HG03354 (cell line): ENCODE measurements around the gene PPP1R1B.
"Not testable (repeated sequence)": the region's sequence is repeated elsewhere in the genome, so short reads cannot be mapped to it uniquely, and the experiment has no call there.

Source experiments
- ATAC-seq: cut with Tn5 transposase; IDR thresholded peaks from one replicate; pipeline ENCODE4 v1.9.1; 2021; ENCODE audit warnings: mild to moderate bottlenecking; ENCODE audit not compliant: unreplicated experiment, poor library complexity, severe bottlenecking

PPP1R1B gene

DNA sequence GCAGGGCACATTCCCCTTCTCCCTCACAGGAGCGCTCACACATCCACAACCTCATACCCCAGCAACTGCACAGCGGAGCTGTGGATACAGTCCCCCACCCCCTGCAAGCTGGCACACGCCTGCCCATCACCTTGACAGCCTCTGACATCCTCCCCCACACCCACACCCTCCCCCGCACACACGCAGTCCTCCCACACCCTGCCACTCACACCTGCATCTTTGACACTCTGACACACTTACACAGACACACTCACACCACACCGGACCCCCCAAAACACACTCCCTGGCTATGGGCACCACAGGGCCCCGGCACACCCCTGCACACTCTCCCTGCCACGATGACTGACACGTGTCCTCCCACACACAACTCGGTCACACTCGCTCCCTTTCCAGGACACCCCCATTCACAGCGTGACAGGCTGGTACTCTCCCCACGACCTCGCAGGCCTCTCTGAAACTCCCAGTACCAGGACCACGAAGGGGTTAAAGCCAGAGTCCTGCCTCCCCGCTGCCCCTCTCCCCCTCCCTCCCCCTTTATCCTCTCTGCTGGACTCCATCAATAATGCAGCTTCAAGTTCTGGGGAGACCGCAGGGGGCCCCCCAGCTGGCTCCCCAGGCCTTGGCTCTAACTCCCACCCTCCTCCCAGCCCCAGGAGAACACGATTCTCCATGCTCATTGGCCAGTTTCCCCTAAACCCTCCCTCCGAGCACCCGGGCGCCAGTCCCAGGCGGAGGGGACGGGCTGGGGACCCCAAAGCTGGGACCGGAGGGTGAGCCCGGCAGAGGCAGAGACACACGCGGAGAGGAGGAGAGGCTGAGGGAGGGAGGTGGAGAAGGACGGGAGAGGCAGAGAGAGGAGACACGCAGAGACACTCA lies at the start of gene PPP1R1B:
TSS of gene PPP1R1B (plus strand) at position 782 of the 876 bp plus-strand sequence. CDS start 441 bp downstream, outside the sequence.
- no peak for ATAC-seq

DNA sequence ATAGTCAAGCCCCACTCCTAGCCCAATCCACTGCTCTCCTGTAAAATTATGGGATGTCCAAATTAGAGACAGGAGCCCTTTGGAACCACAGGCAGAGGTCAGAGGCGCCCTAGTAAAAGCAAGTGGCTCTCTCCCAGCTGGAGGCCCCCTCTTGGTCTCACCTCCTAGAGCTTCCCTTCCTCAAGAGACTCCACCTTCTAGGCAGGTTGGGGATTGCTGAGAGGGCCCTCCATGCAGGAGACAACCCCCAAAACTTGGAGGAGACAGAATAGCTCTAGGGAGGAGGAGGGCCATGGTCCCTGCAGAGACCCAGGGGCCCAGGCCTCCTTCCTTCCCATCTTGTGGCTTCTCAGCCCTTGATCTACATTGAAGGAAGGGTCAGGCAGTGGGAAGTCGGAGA lies 48.5 kb upstream of the PPP1R1B start:
- ATAC-seq, result no peak

DNA sequence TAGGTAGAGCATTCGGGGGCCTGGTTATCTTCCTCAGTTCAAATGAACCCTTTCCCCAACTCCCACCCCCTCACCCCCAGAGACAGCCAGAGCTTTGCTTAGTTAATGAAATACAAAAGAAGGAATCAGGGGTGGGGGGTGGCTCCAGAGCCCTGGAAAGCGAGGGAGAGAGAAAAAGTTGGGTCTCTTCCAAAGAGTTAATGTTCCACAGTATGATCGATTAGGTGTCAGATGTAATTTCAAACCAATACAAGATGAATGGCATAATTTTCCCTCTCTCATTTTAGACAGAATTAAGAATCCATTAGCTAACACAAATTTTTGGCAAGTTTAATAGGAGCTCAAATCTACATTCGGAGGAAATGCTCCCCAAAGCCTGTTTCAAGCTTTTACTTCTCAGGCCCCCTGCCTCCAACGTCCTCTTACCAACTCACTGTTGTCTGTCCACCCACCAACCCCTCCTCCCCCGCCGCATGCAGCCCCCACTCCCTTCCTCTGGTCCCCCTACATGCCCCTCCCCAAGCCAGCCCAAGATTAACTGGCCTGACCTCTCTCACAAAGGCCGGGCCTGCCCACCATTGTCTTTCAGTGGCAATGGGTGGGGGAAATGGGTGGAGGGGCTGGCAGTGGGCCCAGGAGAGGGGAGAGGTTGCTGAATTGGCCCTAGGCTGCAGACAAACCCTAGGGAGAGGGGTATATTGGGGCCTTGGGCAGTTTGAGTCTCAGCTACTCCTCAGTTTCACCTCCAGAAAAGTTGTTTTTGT lies 47.3 kb upstream of the PPP1R1B start:
- no peak for ATAC-seq

DNA sequence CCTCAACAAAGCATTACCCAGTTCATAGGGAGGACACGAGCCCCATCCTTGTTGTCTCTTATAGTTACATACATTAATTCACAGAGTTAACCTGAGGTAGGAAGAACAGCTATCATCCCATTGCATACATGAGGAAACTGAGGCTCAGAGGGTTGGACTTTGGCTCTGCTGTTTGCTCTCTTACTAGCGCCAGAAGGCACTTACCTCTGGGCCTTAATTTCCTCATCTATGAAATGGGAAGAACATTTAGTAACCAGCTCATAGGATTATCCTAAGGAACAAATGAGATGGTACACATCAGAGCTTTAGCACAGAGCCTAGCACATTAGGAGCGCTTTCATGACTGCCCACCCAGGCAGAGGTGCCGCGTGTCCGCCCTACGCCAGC lies 46.7 kb upstream of the PPP1R1B start:
- ATAC-seq, result no peak

DNA sequence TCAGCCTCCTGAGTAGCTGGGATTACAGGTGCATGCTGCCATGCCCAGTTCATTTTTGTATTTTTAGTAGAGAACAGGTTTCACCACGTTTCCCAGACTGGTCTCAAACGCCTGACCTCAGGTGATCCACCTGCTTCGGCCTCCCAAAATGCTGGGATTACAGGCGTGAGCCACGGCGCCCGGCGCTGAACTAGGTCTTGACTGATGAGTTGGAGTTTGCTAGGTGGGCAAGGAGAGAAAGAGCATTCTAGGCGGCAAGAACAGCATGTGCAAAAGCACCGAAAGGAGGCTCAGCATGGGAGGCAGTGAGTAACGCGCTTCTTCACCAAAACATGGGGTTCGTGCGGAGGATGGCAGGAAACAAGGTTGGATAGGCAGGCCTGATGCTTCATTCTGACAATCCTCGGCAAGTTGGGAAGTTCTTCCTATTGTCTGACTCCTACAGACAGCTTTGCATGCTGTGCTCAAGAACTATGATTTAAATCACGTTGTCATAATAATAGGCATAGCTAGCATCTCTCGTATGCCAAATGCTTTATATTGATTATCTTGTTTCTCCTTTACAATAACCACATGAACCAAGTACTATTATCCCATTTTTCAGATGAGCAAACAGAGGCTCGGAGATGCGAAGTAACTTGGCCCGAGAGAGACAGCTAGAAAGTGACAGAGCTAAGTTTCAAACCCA lies 45.5 kb upstream of the PPP1R1B start:
- no peak for ATAC-seq

DNA sequence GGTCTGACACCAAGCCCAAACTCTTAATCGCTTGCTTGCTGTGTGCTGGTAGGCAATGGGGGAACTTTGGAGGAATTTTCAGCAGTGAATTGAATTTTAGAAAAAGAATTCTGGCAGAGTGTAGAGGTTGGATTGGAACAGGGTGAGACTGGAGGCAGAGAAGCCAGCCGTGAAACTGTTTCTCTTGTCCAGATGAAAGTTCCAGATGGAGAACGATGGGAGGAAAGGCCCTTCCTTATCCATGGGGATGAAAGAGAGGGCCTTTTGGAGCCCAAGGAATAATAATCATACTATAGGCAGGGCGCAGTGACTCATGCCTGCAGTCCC lies 45.0 kb upstream of the PPP1R1B start:
- ATAC-seq, result no peak

DNA sequence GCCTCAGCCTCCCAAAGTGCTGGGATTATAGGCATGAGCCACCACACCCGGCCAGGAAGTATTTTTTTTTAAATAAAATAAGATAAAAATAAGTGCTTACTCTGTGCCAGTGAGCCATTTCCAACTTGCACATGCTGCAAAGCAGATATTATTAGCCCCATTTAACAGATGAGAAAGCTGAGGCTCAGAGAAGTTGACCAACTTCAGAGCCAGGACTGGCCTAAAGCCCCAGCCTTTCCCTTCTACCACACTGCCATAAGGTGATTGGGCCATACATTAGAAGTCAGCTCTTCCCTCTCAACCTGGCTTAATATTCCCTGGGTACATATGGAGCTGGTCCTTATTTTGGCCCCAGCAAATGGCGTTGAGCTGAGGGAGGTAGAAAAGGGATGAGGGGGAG lies 44.1 kb upstream of the PPP1R1B start:
- no peak for ATAC-seq

DNA sequence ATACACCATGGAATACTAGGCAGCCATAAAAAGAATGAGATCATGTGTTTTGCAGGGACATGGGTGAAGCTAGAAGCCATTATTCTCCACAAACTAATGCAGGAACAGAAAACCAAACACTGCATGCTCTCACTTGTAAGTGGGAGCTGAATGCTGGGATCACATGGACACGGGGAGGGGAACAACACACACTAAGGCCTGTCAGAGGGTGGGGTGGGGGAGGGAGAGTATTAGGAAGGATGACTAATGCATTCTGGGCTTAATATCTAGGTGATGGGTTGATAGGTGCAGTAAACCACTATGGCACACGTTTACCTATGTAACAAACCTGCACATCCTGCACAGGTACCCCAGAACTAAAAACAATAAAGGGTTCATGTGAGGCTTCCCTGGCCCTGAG lies 36.6 kb upstream of the PPP1R1B start:
- ATAC-seq, result not testable (repeated sequence)

DNA sequence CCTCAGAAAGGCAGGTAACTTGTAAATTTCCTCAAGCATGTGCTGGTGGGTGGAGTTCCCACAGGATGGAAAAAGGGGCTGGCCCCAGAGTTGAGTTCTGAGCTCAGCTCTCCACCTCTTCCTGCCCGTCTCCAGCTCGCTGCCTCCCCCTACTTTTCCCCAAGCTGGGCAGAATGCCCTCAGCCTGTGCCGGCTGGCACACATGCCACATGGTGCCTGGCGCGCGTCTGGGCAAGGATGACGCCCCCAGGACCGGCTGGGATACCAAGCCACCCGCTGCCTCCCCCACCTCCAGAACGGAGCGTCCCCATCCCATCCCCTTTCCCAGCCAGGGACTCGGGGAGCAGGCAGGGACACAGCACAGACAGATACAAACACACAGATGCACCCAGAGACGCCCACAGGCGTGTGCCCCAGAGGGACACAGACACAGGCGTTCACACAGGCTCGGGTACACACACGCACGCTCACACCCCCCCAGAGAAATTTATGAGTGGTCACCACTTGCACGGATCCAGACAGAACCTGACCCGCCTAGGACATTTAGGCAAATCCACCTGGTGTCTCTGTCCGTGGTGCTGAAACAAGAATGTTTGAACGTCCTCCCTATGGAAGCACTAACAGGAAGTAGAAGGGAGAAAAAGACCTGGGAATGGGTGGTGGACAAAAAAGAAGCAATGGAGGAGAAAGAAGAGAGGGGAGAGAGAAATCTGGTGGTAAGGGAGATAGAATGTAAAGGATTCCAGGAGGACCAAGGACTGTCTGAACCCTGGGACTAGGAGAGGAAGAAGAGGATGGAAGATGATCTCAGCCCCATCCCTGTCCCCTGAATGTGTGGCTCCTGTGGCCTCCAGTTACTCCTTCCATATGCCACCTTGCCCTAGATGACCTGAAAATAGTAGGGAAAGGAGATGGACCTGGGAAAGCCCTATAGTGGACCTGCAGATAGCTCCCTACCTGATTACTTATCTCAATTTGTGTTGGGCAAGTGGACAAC lies 34.5 kb upstream of the PPP1R1B start:
- ATAC-seq, result no peak

DNA sequence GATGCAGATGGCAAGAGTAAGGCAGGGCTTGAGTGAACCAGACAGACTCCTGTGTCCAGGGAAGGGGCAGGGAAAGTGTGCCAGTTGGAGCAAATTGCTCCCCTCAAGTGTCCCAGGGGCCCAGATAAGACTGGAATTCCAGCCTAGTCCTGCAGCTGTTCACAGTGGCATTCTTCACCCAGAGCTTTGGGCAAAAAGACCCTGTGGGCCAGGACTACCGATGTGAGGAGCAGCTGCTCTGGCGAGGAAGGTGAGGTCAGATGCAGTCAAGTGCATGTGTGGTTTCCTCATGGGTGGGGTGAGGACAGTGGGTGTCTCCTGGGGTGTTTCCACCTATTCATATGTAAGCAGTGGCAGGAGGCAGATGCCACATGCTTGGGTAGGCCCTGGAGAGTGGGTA lies 33.4 kb upstream of the PPP1R1B start:
- ATAC-seq, result no peak

DNA sequence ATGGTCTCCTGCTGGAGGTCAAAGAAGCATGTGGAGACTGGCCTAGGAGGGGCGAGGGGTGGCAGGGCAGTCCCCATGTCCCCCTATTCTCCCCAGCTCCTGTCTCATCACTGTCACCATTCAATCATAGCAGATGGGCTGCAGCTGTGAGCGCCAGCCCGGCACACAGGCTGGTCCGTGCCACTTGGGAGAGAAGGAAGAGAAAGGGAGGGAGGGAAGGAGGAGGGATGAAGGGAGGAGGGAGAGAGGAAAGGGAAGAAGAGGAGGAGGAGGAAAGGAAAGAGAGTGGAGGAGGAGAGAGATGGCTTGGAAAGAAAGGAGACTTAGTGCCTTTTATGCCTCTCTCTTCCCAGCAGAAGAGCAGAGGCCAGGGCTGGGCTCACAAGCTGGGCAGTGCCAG lies 31.5 kb upstream of the PPP1R1B start:
- no peak for ATAC-seq

DNA sequence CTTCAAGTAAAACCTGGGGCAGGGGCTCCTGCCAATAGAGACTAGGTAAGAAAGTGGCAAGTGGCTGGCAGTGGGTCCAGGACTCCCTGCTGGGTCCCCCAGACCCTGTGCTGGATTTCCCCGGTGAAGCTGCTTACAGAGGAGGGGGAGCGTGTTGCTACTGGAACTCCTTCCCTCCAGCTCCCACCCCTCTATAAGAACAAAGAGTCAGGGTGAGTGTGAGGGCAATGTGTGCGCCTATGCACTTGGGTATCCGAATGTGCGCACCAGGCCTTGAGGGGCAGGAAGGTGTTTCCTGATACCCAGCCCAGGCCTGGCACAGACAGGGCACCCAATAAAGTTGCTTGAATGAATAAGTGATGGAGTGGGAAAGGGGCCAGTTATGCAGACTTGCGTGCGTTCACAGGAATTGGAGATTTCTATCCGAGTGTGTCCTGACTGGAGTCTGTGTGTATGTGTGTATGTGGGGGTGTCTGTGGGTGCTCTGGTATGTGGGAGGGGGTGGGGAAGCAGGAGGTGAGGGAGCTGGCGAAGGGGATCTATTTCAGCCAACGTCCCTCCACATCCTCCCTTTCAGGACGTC lies 30.7 kb upstream of the PPP1R1B start:
- ATAC-seq, result no peak

DNA sequence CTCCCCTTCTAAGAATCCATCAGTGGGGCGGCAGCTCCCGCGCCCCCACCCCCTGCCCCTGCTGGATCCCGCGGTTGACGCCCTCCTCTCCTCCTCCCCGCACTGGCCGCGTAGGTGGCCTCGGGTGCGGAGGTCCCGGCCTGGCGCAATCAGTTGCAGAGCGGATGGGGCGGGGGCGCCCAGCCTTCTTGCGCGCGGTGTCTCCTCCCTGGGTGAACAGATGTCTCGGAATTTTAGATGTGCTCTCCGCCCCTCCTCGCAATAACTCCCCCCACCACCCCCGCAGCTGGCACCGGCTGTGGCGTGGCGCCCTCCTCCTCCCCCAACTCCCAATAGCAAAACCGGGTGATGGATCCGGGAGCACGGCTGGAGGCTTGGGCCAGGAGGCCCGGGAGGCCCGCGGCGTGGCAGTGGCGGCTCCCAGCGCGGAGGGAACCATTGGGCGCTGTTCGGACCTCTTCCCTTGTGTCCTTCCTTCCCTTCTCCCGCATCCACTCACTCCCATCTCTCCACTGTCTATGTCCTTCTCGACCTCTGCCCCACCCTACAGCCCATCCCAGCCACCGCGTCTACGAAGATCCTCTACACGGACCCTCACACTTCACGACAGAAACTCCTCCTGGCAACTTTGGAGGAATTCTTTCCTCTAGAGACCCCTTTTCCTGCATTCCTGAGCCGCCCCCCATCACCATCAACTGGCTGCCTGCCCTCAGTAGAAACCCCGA lies 30.0 kb upstream of the PPP1R1B start:
- no peak for ATAC-seq

DNA sequence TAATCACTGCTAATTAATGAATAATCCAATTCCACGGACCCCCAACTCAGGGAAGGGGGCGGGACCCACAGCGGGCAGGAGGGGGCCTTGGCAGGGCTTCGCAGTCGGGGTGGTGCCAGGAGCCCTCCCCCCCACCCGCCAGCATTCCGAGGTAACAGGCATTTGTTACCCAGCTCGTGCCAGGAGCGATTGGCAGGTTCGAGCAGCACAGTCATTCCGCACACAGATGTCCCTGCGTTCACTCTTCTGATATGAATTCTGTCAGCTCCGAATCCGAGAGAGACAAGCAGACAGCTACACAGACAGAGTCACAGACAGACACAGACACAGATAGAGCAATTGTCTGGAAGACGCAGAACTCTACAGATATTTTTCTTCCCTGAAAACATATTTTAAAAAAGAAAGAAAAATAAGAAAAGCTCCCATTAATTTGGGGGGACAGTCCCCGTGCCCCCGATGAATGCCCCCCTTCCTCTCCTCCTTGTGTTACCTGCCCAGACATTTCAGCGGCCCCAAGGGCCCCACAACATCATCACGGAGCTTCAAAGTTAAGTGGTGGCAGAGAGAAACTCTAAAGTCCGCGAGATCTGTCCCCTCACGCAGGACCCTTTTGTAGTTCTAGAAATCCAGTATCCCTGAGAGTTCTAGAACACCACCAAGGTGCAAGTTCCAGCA lies 29.2 kb upstream of the PPP1R1B start:
- no peak for ATAC-seq

DNA sequence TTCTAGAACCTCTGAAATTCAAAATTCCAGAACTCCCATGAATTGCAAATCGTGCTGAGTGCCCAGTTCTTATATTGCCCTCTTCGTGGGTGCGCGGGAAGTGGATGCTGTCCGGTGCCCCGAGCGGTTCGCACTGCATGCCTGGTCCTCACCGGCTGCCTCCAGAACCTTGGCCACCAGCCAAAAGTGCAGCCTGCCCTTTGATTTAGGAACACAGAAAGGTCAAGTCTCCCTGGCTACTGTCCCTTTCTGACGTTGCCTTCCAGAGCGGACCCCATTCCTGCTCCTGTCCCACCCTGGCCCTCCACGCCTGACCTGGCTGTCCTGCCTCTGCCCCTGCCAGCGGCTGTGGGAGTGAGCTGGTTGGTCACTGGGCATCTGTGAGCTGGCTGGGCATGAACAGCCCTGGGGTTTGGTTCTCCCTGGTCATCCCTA lies 28.7 kb upstream of the PPP1R1B start:
- no peak for ATAC-seq

DNA sequence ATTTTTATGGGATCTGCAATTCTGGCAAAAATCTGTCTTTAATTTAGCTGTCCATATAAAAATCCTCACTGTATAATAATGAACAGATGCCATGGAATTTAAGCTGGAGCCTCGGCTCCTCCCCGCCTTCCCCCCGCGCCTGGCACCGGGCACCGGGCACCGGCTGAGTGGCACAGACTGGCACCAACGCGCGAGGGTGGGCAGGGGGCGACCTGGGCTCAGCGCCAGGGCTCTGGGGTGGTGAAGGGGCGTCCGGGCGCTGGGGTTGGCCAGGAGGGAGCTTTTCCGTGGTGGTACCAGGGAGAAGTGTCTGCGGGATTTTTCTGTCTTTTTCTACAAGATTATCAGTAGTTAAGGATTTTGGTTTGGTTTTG lies 28.1 kb upstream of the PPP1R1B start:
- no peak for ATAC-seq

DNA sequence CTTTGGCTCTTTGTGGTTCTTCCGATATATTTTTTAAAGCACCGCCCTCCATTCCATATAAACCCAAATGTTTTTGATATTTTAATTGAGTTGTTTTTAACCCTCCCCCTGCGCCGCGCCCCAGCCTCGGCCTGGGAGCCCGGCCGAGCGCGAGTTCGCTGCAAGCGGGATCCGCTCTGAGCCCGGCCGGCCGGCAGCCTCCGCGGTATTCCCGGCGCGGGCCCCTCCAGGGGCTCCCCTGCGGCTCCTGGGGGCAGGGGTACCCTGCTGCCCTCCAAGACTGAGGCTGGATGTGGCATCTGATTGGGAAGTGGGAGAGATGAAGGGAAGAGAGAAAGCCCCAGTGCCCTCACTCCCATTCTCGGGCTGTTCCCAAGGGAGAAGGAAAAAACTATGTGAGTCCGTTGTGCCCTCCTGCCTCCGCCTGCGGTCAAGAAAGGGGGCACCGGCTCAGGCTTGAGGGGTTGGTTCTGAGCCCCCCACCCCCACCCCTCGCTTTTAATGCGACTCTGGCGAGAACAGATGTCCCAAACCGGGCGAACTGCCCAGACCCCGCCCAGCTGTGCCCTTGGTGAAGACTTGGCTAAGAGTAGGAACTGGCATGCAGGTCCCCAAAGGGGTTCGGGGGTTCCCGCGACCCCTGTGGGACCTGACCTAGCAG lies 27.6 kb upstream of the PPP1R1B start:
- ATAC-seq, result no peak
